Measurements from ENCODE around the gene ZNF540. TPM values are rescaled to one million over a fixed set of nuclear protein-coding genes. Genes with fewer than 3 reads are reported as not detected.
A peak's percentile ranks its signal among the peaks of the same experiment; 100 is the strongest.

ZNF540 gene
- total and polyA plus RNA-seq, 10 of the 15 experiments (the other 5 are each of a cell fraction or from before 2014, with no cell fraction given) = 0.17 to 2.3 (median 0.43) TPM

- no peaks in the 10 kb centered on the region for H3K36me3 ChIP-seq (ENCODE audit: control insufficient read depth in 2 of 2, insufficient read depth in 2 of 2, low read length in 1 of 2)
- SMC1A ChIA-PET (ENCODE audit: uncharacterized antibody, unreplicated experiment) = interaction anchor here (1.1 to 1.2 kb wide), 2 partner anchors 224 to 377 kb away, joined by 3 read pairs; partner anchors contain the start of genes ZNF383 and ZNF527
- DNase-seq (ENCODE audit: low read depth, low spot score) (peak; percentile 16), ATAC-seq (peak; percentile 52), FAIRE-seq (no peak)
- peak overlapping the region; percentile 72 for H3K4me3 ChIP-seq
- 0 out of 2 replicates have a peak, but pooled peaks cover 3% of the 10 kb centered on the region for H3K4me1 ChIP-seq (ENCODE audit: control insufficient read depth, insufficient read depth, low read length)
- no peaks in the 10 kb centered on the region for H3K79me2 ChIP-seq (ENCODE audit: control insufficient read depth, insufficient read depth, low read length)
- peak overlapping the region; percentile 70 for H3K9ac ChIP-seq (ENCODE audit: control insufficient read depth, insufficient read depth, low read length)
- no peaks in the 10 kb centered on the region for H4K20me1 ChIP-seq (ENCODE audit: control insufficient read depth, insufficient read depth)
- WGBS (ENCODE audit: insufficient coverage, insufficient replicate concordance, low lambda C conversion rate, missing lambda C conversion rate) = 3% methylated on average over 20 of the region's 20 CpGs
- TF ChIP-seq MAX (IDR thresholded peaks at IDR 0.05; ENCODE audit: low read depth, low read length) (peak; percentile 60), DPF2 (IDR thresholded peaks at IDR 0.05) (no peak), POLR2AphosphoS2 (IDR thresholded peaks at IDR 0.05; ENCODE audit: low read depth, low read length) (no peak), EP300 (IDR thresholded peaks at IDR 0.05; ENCODE audit: borderline replicate concordance in 1 of 2, control insufficient read depth in 1 of 2, low read depth in 2 of 2, low read length in 2 of 2) (0 out of 4 replicates have a peak, but pooled peaks of 1 of the 2 experiments have one; percentile 11), BACH1 (IDR thresholded peaks at IDR 0.05; ENCODE audit: borderline replicate concordance) (peak; percentile 83; the same call in 1 of the 2 replicates), MTA2 (IDR thresholded peaks at IDR 0.05; ENCODE audit: low read depth) (peak; percentile 33; the same call in 1 of the 2 replicates), HDGF (IDR thresholded peaks at IDR 0.05) (0 out of 2 replicates have a peak, but pooled peaks have one; percentile 19), PKNOX1 (IDR thresholded peaks at IDR 0.05) (peak; percentile 67; the same call in 1 of the 2 replicates), RAD21 (IDR thresholded peaks at IDR 0.05; ENCODE audit: insufficient read depth, low read depth, low read length) (no peak), RUNX3 (IDR thresholded peaks at IDR 0.05; ENCODE audit: low read length) (peak; percentile 35; the same call in 1 of the 2 replicates), NKRF (conservative IDR thresholded peaks at IDR 0.05) (0 out of 2 replicates have a peak, but pooled peaks have one; percentile 19), MXI1 (IDR thresholded peaks at IDR 0.05; ENCODE audit: low read depth, low read length) (peak; percentile 58; the same call in 1 of the 2 replicates), SMC3 (IDR thresholded peaks at IDR 0.05; ENCODE audit: borderline replicate concordance, low read length) (no peak), CREM (IDR thresholded peaks at IDR 0.05; ENCODE audit: low read depth) (0 out of 2 replicates have a peak, but pooled peaks have one; percentile 10), BHLHE40 (IDR thresholded peaks at IDR 0.05; ENCODE audit: borderline replicate concordance in 1 of 2, low read depth in 2 of 2, low read length in 1 of 2) (0 out of 4 replicates have a peak, but pooled peaks have one; percentile 7), YY1 (IDR thresholded peaks at IDR 0.05; ENCODE audit: low read depth, low read length) (peak; percentile 33; the same call in 1 of the 2 replicates)
- peak overlapping the region; percentile 99 for H2AFZ ChIP-seq (ENCODE audit: control insufficient read depth, low read depth, low read length)
- CTCF ChIA-PET = interaction anchor here (0.6 to 1.4 kb wide), 3 partner anchors 12 to 224 kb away, joined by 3 read pairs; partner anchors contain the start of gene ZNF527
- in situ Hi-C loops (cut with MboI) = loop anchor here (10.0 kb wide), 1 partner anchor 1460 kb away; no protein-coding TSS in a partner anchor
- peak overlapping the region; percentile 79 for H3K4me2 ChIP-seq (ENCODE audit: control insufficient read depth, insufficient read depth)
- RAD21 ChIA-PET (ENCODE audit: unreplicated experiment) = interaction anchor here (0.6 to 1.3 kb wide), 7 partner anchors 19 to 517 kb away, joined by 3 to 5 read pairs (median 3); partner anchors contain the start of genes ZNF420, ZNF570 and ZNF573
- intact Hi-C loops (cut with micrococcal nuclease; ENCODE audit: unreplicated experiment) = loop anchor here (5.0 kb wide), 1 partner anchor 128 kb away; the partner anchor contains the start of genes ZNF569 and ZNF570
- no peaks in the 10 kb centered on the region; the same call in 1 of the 3 replicates for H3K9me3 ChIP-seq (replicated peaks; ENCODE audit: control insufficient read depth, insufficient read depth, low read length)
- POLR2A ChIA-PET = interaction anchor here (0.8 to 1.0 kb wide), 2 partner anchors 54 to 185 kb away, joined by 3 read pairs; no protein-coding TSS in a partner anchor
- TSS peak; percentile 83 for BruUV-seq (replicated peaks)
- no peak overlapping the region for H3K27ac ChIP-seq (ENCODE audit: control insufficient read depth, insufficient read depth)
- H3K27me3 ChIP-seq (replicated peaks in 1 of 2; ENCODE audit: control insufficient read depth in 2 of 2, insufficient read depth in 2 of 2, low read length in 1 of 2) = no peaks in the 10 kb centered on the region
These were observed 306 bp downstream of the ZNF540 start for GRCh38 chr19:37594982-37595382.

All from GM12878 (cell line).